DND-41 (cell line): ENCODE results near the gene RNASEH2A.

ENCODE experiments used
- CTCF ChIP-seq: IDR thresholded peaks from 2 replicates; pipeline ENCODE4 v1.5.1; 2012; ENCODE audit warnings: borderline replicate concordance, low read length, moderate library complexity, mild to moderate bottlenecking; ENCODE audit not compliant: poor library complexity, severe bottlenecking; ENCODE audit errors: extremely low read depth
- EZH2 ChIP-seq: IDR thresholded peaks from 3 replicates; pipeline ENCODE4 v1.6.1; 2012; ENCODE audit warnings: borderline replicate concordance, low read depth, mild to moderate bottlenecking, moderate library complexity, low read length, inconsistent platforms; ENCODE audit not compliant: severe bottlenecking

GRCh38 chr19:12815088-12815487, 8.7 kb downstream of the RNASEH2A start:
- TF ChIP-seq CTCF (no peak), EZH2 (no peak)
